Immature natural killer cell (primary cell): ENCODE measurements around the gene CD24. TPM values are rescaled to one million over a fixed set of nuclear protein-coding genes. Genes with fewer than 3 reads are reported as not detected.
A peak's percentile ranks its signal among the peaks of the same experiment; 100 is the strongest.
"Not testable (repeated sequence)": the region's sequence is repeated elsewhere in the genome, so short reads cannot be mapped to it uniquely, and the experiment has no call there.

Experiments
- DNase-seq, 3 donors: peaks; one replicate each; pipeline ENCODE4 v3.0.0; 2022; ENCODE audit warnings: mixed read lengths in 1 of 3
- H3K27ac Mint-ChIP-seq, 6 donors: one replicate each; pipeline ENCODE4 v1.8.0; 2020; ENCODE audit warnings: mixed read lengths in 6 of 6, mild to moderate bottlenecking in 5 of 6, inconsistent platforms in 4 of 6, moderate library complexity in 3 of 6
- H3K27me3 Mint-ChIP-seq, 3 donors: one replicate each; pipeline ENCODE4 v1.8.0; 2020 to 2021; ENCODE audit warnings: low read depth in 3 of 3, mild to moderate bottlenecking in 3 of 3, mixed read lengths in 3 of 3, moderate library complexity in 3 of 3, inconsistent platforms in 1 of 3
- H3K36me3 Mint-ChIP-seq, 3 donors: one replicate each; pipeline ENCODE4 v1.8.0; 2020; ENCODE audit warnings: mixed read lengths in 3 of 3, inconsistent platforms in 2 of 3, mild to moderate bottlenecking in 2 of 3
- H3K4me1 Mint-ChIP-seq, 2 donors: one replicate each; pipeline ENCODE4 v1.8.0; 2020; ENCODE audit warnings: inconsistent platforms in 2 of 2, mild to moderate bottlenecking in 2 of 2, mixed read lengths in 2 of 2, moderate library complexity in 1 of 2
- H3K4me3 Mint-ChIP-seq, 5 donors: one replicate each; pipeline ENCODE4 v1.8.0; 2020; ENCODE audit warnings: mild to moderate bottlenecking in 5 of 5, mixed read lengths in 5 of 5, inconsistent platforms in 3 of 5, moderate library complexity in 3 of 5
- H3K9me3 Mint-ChIP-seq, 6 donors: one replicate each; pipeline ENCODE4 v1.8.0; 2020; ENCODE audit warnings: mild to moderate bottlenecking in 6 of 6, mixed read lengths in 6 of 6, inconsistent platforms in 4 of 6, moderate library complexity in 3 of 6
- polyA plus RNA-seq, 3 donors: library from polyadenylated mRNA; unstranded; fragments of 300-500 nt; fragmentation: Illumina TruSeq; gene quantifications; one replicate each; pipeline ENCODE4 v1.2.3, GENCODE V29; 2021

CD24 gene, protein sequence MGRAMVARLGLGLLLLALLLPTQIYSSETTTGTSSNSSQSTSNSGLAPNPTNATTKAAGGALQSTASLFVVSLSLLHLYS
- under 1 TPM in 2 of 3 donors, not detected in 1; 0.28 to 0.48 TPM for polyA plus RNA-seq

- Mint-ChIP-seq H3K9me3 (peaks cover 0 to 2% (median 0%) of the 10 kb centered on the region in 6 donors), H3K4me3 (peak within 1 kb of the TSS in 4 of 5 donors; percentile 20 to 48 (median 30)), H3K27ac (no peak within 1 kb of the TSS), H3K36me3 (no peaks in the 10 kb centered on the region), H3K27me3 (peaks cover 12 to 36% (median 19%) of the 10 kb centered on the region in 3 donors), H3K4me1 (no peaks in the 10 kb centered on the region)
- DNase-seq, result no peak
Observed at GRCh38 chr6:106974336-106974998, at the start of gene CD24. CD24 (minus strand) TSS chr6:106974729; CDS start chr6:106974646, 83 bp downstream.

DNA sequence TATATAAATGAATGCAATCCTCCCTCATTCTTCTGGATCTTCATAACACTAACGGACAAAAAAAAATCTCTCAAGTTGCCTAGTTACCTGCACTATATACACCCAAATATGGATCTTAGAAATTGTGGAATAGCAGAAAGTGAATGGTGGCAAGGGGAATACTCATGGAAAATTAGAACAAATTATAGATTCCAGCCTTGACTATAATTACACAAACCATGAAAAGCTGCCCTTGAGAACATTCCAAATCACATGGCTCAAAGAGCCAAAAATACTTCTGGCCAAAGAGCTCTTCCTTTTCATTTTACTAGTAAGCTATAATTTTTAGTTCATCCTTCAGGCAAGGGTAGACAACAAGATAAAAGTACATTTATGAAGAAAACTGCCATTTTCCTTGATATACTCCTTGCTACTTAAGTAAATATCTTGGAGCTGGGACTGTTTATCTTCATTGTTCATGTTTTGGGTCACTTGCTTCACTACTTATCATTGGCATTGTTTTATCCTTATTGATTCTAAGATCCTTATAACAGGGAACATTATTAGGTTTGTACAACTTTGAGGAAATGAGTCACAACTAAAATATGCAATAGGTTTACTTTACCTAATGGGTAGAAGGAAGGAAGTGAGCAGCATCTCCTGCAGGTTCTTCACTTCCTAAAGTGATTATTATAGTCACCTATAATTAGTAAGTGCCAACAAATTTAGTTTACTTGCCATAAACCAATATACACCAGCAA is 47.1 kb upstream of the CD24 start:
- Mint-ChIP-seq H3K36me3 (no peaks in the 10 kb centered on the region), H3K9me3 (no peaks in the 10 kb centered on the region), H3K27me3 (peaks cover 3 to 9% (median 4%) of the 10 kb centered on the region in 3 donors), H3K27ac (no peak overlapping the region), H3K4me3 (no peak overlapping the region), H3K4me1 (no peaks in the 10 kb centered on the region)
- DNase-seq, result no peak

DNA sequence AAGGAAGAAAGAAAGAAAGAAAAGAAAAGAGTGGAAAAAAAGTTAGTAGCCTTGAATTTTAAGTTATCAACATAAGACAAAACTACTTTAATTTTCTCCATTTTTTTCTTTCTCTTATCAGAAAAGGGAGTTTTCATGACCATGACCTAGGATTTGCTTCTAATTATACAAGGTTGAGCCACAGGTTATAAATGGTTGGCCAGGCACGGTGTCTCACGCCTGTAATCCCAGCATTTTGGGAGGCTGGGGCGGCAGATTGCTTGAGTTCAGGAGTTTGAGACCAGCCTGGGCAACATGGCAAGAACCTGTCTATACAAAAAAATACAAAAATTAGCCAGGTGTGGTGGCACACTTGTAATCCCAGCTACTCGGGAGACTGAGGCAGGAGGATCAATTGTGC is 45.7 kb upstream of the CD24 start:
- Mint-ChIP-seq H3K4me3 (no peak overlapping the region), H3K9me3 (no peaks in the 10 kb centered on the region), H3K36me3 (no peaks in the 10 kb centered on the region), H3K4me1 (no peaks in the 10 kb centered on the region), H3K27ac (no peak overlapping the region), H3K27me3 (peaks cover 3 to 5% (median 4%) of the 10 kb centered on the region in 3 donors)
- DNase-seq, result no peak

DNA sequence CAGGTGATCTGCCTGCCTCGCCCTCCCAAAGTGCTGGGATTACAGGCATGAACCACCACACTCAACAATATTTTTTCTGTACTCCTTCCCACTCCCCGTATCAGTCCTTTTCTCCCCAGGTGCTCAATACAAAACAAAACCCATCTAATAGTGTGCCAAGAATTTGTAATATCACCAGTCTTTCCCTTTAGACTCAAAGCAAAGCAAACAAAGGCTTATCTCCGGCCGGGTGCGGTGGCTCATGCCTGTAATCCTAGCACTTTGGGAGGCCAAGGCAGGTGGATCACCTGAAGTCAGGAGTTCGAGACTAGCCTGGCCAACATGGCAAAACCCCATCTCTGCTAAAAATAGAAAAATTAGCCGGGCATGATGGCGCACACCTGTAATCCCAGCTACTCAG is 45.1 kb upstream of the CD24 start:
- H3K27ac Mint-ChIP-seq, result not testable (repeated sequence)

GRCh38 chr6:107019047-107019446 is 44.5 kb upstream of the CD24 start:
- no peak for DNase-seq
- H3K27me3 Mint-ChIP-seq, result peaks cover 3 to 7% (median 7%) of the 10 kb centered on the region in 3 donors
- no peak overlapping the region for H3K4me3 Mint-ChIP-seq
- no peaks in the 10 kb centered on the region for H3K9me3 Mint-ChIP-seq
- no peaks in the 10 kb centered on the region for H3K36me3 Mint-ChIP-seq
- H3K4me1 Mint-ChIP-seq, result no peaks in the 10 kb centered on the region
- no peak overlapping the region for H3K27ac Mint-ChIP-seq

More for the DNA sequence above, 45.1 kb upstream of the CD24 start:
- H3K4me1 Mint-ChIP-seq, H3K36me3 Mint-ChIP-seq, DNase-seq, H3K4me3 Mint-ChIP-seq, H3K27me3 Mint-ChIP-seq, H3K9me3 Mint-ChIP-seq: not testable (repeated sequence)

DNA sequence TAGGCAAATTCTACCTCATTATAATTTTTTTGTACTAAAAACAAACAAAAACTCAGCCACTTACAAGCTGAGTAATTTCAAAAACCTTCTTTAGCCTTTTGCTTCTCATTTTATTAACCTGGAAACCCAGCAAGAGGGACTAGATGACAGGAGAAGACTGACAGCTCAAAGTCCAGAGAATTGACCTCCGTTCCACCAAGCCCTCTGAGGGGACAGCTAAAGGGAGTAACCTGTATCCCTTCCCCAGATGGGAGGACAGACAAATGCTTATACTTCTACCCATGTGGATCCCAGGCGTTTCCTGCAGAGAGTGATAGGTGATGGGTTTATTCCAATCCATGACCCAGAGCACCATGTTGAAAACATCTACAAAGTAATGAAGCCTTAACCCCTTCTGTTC is 35.0 kb upstream of the CD24 start:
- DNase-seq, result no peak
- Mint-ChIP-seq H3K36me3 (no peaks in the 10 kb centered on the region), H3K4me1 (no peaks in the 10 kb centered on the region), H3K27me3 (peaks cover 1 to 9% (median 3%) of the 10 kb centered on the region in 3 donors), H3K27ac (no peak overlapping the region), H3K9me3 (no peaks in the 10 kb centered on the region), H3K4me3 (no peak overlapping the region)

- Mint-ChIP-seq H3K36me3 (no peaks in the 10 kb centered on the region), H3K27ac (no peak overlapping the region), H3K4me3 (no peak overlapping the region), H3K9me3 (no peaks in the 10 kb centered on the region), H3K4me1 (no peaks in the 10 kb centered on the region), H3K27me3 (peaks cover 0 to 2% (median 1%) of the 10 kb centered on the region in 3 donors)
- peak; percentile 11 to 21 (median 16) for DNase-seq
Observed at GRCh38 chr6:106997392-106998158, 23.0 kb upstream of the CD24 start.

DNA sequence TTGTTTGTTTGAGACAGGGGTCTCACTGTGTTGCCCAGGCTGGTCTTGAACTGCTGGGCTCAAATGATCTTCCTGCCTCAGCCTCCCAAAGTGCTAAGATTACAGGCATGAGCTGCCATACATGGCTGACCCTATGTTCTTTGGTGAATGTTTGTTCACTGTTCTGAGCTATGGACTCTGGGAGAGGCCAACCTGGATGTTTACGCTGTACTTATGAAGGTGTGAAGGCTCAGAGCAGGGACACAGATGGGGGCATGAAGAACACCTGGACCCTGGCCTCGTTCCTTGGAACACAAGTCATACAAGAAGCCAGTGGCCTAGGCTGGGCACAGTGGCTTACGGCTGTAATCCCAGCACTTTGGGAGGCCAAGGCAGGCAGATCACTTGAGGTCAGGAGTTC is 21.1 kb upstream of the CD24 start:
- no peaks in the 10 kb centered on the region for H3K9me3 Mint-ChIP-seq
- H3K4me3 Mint-ChIP-seq, result no peak overlapping the region
- peaks cover 0 to 4% (median 2%) of the 10 kb centered on the region in 3 donors for H3K27me3 Mint-ChIP-seq
- no peaks in the 10 kb centered on the region for H3K4me1 Mint-ChIP-seq
- DNase-seq, result no peak
- no peak overlapping the region for H3K27ac Mint-ChIP-seq
- no peaks in the 10 kb centered on the region for H3K36me3 Mint-ChIP-seq

DNA sequence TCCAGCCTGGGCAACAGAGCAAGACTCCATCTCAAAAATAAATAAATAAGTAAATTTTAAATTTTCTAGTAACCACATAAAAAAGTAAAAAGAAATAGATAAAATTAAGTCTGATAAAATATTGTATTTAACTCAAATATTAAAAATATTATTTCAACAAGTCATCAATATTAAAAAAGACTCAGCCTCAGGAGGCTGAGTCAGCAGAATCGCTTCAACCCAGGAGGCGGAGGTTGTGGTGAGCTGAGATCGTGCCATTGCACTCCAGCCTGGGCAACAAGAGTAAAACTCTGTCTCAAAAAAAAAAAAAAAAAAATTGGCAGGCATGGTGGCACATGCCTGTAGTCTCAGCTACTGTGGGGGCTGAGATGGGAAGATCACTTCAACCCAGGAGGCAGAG is 15.2 kb upstream of the CD24 start:
- not testable (repeated sequence) for H3K27me3 Mint-ChIP-seq, H3K9me3 Mint-ChIP-seq, H3K27ac Mint-ChIP-seq, H3K36me3 Mint-ChIP-seq, H3K4me1 Mint-ChIP-seq, DNase-seq, H3K4me3 Mint-ChIP-seq

DNA sequence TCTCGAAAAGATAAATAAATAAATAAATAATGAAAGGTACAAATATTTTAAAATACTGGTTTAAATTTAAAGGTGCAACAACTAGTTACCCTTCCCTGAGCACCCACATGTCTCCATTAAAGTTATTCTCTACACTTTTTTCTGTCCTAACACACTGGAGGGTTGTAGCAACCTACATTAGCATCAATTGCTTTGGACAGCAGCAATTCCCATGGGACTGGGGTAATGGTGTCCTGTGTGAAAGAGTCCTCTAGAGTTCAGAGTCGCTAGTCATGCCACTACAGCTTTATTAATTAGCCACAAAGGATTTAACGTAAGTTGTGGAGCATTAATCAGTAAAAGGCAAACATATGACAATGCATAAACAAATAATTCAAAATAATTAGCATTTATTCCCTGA is 14.1 kb upstream of the CD24 start:
- no peak for DNase-seq
- Mint-ChIP-seq H3K9me3 (no peaks in the 10 kb centered on the region), H3K27me3 (peaks cover 0 to 6% (median 1%) of the 10 kb centered on the region in 3 donors), H3K4me3 (no peak overlapping the region), H3K36me3 (no peaks in the 10 kb centered on the region), H3K4me1 (no peaks in the 10 kb centered on the region), H3K27ac (no peak overlapping the region)

GRCh38 chr6:106981926-106982325 is 7.4 kb upstream of the CD24 start:
- Mint-ChIP-seq H3K4me3 (no peak overlapping the region), H3K27ac (no peak overlapping the region), H3K4me1 (no peaks in the 10 kb centered on the region), H3K27me3 (peaks cover 0 to 16% (median 0%) of the 10 kb centered on the region in 3 donors), H3K36me3 (no peaks in the 10 kb centered on the region), H3K9me3 (peaks cover 0 to 2% (median 0%) of the 10 kb centered on the region in 6 donors)
- DNase-seq, result no peak

DNA sequence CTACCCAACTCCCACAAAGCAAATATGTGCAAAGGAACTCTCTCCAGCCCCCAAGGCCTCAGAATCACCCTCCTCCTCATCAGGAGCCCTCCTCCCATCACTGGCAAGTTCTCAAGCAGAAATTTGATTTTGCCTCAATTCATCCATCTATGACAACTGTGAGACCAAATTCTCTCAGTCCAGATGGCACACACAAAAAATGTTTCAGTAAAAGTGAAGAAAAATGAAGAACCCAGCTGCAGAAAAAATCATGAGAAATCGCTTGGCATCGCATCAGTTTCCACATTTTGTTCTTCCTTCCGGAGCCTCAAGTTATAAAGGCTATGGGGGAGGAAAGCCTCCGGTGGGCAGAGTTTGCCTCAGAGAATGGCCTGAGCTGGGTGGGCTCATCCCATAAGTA is 6.4 kb upstream of the CD24 start:
- no peaks in the 10 kb centered on the region for H3K4me1 Mint-ChIP-seq
- DNase-seq, result no peak
- no peaks in the 10 kb centered on the region for H3K36me3 Mint-ChIP-seq
- peaks cover 0 to 25% (median 9%) of the 10 kb centered on the region in 3 donors for H3K27me3 Mint-ChIP-seq
- no peak overlapping the region for H3K27ac Mint-ChIP-seq
- peaks cover 0 to 2% (median 0%) of the 10 kb centered on the region in 6 donors for H3K9me3 Mint-ChIP-seq
- no peak overlapping the region for H3K4me3 Mint-ChIP-seq

GRCh38 chr6:106979435-106979884 is 4.9 kb upstream of the CD24 start:
- Mint-ChIP-seq H3K4me3 (no peak overlapping the region), H3K9me3 (peaks cover 0 to 2% (median 0%) of the 10 kb centered on the region in 6 donors), H3K36me3 (no peaks in the 10 kb centered on the region), H3K4me1 (no peaks in the 10 kb centered on the region), H3K27me3 (peaks cover 2 to 25% (median 12%) of the 10 kb centered on the region in 3 donors), H3K27ac (no peak overlapping the region)
- peak; percentile 44 to 62 (median 56) for DNase-seq

GRCh38 chr6:106977246-106977645 is 2.7 kb upstream of the CD24 start:
- H3K4me1 Mint-ChIP-seq, result no peaks in the 10 kb centered on the region
- no peak for DNase-seq
- peaks cover 0 to 2% (median 0%) of the 10 kb centered on the region in 6 donors for H3K9me3 Mint-ChIP-seq
- no peaks in the 10 kb centered on the region for H3K36me3 Mint-ChIP-seq
- H3K27ac Mint-ChIP-seq, result no peak overlapping the region
- H3K27me3 Mint-ChIP-seq, result peaks cover 9 to 35% (median 15%) of the 10 kb centered on the region in 3 donors
- H3K4me3 Mint-ChIP-seq, result no peak overlapping the region
